CD4-positive, alpha-beta T cell treated with Interleukin-21 for 1 hour (primary cell): Measurements from ENCODE around the gene IGFLR1.
"Not testable (repeated sequence)": the region's sequence is repeated elsewhere in the genome, so short reads cannot be mapped to it uniquely, and the experiment has no call there.

ENCODE experiments used
- DNase-seq: peaks from one replicate; pipeline ENCODE4 v3.0.0-alpha.2; 2020

Gene IGFLR1

DNA sequence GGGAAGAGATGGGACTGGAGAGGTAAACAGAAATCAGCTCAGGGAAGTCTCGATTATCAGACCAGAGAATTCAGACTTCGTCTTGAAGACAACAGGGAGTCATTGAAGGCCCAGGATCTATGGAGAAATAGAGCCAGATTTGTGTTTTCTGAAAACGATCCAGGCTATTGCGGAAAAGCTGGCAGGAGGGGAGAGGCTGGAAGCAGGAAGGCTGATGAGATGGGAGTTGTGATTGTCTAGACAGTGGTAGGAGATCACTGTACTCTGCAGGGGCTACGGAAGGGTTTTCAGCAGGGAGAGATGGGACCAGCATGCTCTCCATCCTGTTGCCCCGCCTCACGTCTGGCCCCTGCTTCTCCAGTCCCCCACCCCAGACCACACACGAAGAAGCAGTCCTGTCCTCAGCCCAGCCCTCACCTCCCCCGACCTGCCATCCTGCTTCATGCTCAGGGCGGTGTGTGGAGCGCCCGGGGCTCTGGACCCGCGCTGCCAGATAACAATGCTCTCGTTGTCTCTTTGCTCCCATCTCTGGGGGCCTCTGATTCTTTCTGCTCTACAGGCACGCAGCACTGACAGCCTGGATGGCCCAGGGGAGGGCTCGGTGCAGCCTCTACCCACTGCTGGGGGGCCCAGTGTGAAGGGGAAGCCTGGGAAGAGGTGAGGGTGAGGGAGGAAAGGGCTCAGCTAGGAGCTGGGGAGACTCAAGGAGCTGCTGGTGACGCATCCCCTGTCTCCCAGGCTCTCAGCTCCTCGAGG lies 35.0 kb upstream of the IGFLR1 start:
- DNase-seq, result no peak

DNA sequence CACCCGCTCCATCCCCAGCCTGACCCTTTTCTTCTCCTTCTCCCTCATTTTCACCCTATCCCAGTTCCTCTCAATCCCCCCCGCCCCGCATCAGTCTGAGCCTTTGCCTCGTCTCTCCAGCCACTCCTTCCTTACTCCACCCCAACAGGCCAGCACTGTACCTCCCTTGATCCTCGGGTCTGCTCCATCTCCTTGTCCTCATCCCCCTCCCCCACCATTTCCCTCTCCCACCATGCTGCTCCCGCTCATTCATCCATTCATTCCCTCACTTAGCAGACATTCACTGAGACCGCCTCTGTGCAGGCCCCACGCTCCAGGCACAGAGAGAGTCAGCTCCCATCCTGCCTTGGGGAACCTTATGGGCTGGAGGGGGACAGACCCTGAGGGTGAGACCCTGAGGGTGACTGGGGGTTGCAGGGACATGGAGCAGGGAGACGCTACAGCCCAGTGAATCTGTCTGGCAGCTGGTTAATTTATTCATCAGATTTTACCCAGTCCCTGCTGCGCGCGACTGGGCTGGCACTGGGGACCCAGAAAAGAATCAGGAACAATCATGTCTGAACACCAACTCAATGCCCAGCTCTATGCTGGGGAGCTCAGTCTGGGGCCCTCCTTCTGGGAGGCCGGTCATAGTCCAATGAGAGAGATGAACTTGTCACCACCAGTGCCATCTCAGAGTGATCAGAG lies 34.0 kb upstream of the IGFLR1 start:
- no peak for DNase-seq

DNA sequence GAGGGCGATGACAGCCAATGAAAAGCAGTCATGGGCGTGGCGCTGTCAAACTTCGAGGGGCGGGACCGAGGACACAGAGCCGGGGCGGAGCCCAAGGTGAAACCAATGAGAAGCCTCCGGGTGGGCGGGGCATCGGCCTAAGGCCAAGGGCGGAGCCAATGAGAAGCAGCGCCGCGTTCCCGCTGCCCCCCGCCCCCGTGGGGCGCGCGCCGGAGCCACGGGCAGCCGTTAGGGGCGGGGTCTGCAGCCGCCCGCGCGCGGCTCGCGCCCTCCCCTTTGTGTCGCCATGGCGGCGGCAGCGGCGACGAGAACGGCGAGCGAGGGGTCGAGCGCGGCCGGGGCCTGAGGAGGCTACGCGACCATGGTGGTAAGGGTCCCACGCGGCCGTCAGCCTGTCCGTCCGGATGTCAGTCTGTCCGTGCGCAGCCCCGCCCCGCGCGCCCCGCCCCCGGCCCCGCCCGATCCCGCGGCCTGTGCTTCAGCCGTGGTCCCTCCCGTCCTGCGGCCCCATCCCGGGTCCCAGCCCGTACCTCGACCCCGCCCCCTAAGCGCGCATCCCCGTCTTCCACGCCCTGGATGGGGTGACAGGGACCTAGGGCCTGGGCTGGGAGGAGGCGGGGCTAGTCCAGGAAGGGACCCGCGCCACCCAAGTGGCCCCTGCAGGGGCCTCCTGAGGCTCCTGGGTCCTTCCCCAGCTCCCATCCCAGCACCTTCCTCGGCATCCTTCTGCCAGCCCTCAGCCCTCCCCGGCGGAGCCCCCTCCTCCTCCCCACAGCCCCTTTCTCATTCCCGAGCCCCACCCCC lies 33.2 kb upstream of the IGFLR1 start, which contains the start of gene ARHGAP33:
TSS of gene ARHGAP33 (plus strand) at position 267 of the 804 bp plus-strand sequence. CDS start at position 362, 95 bp downstream.
- peak; percentile 99 for DNase-seq

DNA sequence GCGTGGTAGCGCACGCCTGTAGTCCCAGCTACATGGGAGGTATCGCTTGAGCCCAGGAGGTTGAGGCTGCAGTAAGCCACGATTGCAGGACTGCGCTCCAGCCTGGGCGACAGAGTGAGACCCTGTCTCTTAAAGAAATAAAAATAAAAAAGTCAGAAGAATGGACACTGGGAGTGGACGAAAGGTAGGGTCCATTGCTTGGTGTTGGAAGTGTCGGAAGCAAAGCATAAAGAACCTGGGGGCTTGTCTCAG lies 32.7 kb upstream of the IGFLR1 start:
- DNase-seq, result no peak

DNA sequence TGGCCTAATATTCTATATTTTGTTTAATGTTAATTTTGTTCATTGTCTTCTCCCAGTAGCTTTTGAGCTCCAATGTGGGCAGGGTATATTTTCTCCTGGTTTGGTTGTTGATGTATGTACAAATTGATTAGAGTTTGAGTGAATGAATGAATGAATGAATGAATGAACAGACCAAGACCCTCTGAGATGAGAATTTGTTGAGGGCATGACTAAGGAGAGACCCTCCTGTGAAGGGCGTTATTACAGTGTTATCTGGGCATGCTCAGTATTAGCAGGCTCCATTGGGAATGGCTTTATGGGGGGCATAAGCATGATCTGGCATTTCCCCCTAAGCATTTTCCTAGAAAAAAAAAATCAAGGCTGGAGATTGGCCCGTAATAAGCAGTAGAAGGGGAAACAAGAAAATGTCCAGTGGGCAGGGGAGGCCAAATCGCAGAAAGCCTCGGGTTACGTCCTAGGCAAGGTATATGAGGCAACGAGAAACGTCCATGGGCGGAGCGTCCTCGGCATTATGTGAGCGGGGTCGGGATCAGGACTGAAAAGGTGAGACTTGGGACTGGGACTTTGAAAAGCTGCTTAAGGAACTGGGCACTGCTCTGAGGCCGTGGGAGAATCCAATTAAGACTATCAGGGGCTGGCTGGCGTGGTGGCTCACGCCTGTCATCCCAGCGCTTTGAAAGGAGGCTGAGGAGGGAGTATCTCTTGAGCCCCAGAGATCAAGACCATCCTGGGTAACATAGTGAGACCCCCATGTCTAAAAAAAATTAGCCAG lies 32.2 kb upstream of the IGFLR1 start:
- DNase-seq, result no peak

DNA sequence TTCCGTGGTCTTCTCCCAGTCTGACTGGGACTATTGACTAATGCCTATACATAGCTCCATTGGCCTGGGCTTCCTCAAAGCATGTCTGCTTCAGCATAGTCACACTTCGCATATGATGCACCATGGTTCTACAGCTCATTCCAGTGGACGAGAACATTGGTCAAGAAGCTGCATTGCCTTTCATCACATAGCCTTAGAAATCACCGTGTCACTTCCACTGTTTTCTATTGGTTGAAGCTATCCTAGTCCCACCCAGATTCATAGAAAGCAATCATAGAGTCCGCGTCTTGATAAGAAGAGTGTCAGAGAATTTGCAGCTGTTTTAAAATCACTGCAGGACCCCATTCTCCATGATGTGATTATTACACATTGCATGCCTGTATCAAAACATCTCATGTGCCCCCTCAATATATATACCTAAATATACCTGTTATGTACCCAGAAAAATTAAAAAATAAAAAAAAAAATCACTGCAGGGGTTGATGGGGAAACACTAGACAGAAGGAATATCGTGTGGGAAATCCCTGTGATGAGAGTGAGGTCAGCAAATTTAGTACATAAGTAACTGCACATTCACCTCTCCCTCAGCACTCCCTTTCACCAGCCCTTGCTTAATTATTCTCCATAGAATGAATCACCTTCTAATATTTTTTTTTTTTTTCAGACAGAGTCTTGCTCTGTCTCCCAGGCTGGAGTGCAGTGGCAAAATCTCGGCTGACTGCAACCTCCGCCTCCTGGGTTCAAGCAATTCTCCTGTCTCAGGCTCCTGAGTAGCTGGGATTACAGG lies 31.0 kb upstream of the IGFLR1 start:
- no peak for DNase-seq

DNA sequence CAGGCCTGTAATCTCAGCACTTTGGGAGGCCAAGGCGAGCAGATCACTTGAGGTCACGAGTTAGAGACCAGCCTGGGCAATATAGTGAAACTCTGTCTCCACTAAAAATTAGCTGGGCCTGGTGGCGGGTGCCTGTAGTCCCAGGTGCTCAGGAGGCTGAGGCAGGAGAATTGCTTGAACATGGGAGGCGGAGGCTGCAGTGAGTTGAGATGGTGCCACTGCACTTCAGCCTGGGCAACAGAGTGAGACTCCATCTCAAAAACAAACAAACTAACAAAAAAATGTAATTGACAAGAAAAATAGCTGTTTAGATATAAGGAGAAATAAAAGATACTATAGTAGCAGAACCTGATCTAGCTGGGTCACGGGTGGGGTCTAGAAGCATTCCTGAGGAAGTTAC lies 30.1 kb upstream of the IGFLR1 start:
- DNase-seq, result not testable (repeated sequence)

DNA sequence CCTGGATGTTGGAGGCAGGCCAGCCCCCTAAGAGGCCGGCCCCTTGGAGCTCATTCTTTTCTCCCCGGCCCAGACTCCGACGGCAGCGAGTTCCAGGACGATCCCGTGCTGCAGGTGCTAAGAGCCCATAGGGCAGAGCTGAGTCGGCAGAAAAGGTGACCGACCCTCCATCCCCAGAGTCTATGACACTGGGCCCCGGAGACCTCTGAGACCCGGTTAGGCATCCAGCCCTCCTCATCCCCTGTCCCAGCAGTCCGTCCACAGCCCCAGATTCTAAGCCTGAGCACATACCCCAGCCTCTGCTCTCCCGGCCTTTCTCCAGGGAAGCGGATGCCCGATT lies 25.8 kb upstream of the IGFLR1 start:
- no peak for DNase-seq

DNA sequence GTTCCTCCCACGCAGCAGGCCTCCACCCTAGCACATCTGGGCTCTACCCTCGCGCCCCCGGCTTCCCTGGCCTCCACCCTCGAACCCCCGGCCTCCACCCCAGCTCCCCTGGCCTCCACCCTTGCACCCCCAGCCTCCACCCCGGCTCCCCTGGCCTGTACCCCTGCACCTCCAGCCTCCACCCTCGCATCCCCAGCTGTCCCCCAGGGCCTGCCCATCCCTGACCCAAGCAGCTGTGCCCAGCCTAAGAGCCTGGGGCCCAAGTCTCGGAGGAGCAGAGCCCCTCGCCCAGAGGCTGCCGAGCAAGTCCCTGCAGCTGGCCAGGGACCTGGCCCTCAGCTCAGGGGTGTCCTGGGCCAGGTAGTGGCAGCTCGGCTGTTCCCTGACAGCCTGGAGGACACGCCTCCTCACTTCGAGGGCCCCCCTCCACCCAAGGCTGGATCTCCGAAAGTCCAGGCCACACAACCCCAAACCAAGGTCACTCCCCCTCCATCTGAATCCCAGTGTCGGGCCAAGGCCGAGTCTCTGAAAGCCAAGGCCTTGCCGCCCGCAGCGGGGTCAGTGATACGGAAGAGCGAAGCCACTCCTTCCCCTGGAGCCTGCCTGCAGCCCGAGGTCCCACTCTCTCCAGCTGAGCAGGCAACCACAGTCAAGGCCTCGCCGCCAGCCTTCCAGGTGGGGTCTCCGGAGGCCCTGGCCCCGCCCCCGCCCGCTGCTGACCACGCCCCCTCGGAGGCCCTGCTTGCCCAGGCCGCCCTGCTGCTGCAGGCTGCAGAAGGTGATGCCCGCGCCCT lies 25.2 kb upstream of the IGFLR1 start:
- no peak for DNase-seq

DNA sequence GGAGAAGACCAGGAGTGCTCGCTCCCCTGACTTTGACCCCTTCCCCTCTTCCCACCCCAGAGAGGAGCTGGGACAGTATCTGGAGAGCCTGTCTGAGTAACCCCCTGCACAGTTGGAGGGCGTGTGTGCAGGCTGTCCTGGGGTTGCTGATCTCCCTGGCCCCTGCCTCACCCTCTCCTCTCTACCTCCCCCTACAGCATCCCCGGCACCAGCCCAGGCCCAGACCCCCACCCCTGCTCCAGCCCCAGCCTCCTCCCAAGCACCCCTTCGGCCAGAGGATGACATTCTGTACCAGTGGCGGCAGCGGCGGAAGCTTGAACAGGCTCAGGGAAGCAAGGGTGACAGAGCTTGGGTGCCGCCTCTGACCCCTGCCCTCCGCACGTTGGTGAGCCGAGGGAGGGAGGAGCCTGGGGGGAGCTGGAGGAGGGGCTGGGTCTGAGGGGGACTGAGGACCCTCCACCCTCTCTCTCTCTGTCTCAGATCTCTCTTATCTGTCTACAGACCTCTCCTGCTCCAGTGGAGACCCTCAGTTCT lies 24.4 kb upstream of the IGFLR1 start:
- no peak for DNase-seq

DNA sequence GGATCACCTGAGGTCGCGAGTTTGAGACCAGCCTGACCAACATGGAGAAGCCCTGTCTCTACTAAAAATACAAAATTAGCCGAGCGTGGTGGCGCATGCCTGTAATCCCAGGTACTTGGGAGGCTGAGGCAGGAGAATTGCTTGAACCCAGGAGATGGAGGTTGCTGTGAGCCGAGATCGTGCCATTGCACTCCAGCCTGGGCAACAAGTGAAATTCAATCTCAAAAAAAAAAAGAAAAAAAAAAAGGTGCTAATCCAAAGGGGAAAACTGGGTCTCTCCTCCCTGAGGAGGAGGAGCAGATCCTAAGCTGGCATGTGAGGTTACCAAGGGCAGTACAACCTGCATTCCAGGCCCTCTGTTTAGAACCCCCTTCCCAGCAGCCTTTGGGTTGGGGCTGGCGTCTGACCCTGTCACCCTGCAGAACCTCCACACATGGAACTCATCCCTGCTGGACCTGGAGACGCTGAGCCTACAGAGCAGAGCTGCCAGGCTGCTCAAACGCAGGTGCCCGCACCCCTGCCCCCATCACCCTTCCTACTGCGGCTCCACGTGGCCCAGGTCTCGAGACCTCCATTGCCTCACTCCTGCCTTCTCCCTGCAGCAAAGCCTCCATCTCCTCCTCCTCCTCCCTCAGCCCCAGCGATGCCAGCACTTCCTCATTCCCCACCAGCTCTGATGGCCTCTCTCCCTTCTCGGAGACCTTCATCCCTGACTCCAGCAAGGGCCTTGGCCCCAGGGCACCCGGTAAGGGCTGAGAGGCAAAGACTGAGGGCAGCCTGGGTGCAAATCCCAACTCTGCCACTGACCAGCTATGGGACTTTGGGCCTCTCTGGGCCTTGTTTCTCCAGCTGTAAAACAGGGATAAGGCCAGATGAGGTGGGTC lies 22.4 kb upstream of the IGFLR1 start:
- DNase-seq, result no peak

DNA sequence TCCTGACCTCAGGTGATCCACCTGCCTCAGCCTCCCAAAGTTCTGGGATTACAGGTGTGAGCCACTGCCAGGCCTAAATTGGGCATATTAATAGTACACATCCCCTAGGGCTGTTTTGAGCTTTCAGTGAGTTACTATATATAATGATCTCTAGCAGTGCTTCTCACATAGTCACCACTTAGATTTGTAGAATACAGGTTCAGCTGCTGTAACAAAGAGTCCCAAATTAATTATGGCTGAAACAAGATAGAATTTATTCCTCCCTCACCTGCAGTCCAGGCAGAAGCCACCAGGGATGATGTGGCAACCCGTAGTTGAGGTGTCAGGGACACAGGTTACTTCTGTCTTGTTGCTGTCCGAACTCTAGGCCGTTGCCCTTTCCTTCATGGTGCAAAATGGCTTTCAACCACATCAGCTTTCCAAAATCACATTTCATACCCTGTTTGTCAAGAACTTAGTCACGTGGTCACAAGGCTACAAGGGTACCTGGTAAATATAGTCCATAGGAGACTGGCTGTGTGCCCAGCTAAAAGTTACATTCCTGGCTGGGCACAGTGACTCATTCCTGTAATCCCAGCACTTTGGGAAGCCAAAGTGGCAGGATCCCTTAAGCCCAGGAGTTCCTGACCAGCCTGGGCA lies 18.6 kb upstream of the IGFLR1 start:
- DNase-seq, result no peak

DNA sequence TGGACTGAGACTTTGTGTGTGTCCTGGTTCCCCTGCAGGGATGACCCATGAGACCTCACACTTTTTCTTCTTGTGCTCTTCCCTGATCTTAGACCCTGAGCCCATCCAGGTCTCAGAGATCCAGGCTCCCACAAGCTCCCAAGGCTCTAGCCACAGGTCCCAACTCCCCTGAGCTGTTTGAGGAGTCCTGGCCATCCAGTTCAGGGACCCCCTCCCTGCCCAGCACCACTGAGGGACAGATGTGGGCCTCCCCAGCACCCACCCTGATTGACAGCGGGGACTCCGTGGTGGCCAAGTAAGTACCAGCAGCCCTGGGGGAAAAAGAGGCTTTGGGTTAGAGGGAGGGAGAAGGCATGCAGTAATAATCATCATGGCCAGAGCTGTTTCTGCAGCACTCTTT lies 17.4 kb upstream of the IGFLR1 start:
- DNase-seq, result no peak

DNA sequence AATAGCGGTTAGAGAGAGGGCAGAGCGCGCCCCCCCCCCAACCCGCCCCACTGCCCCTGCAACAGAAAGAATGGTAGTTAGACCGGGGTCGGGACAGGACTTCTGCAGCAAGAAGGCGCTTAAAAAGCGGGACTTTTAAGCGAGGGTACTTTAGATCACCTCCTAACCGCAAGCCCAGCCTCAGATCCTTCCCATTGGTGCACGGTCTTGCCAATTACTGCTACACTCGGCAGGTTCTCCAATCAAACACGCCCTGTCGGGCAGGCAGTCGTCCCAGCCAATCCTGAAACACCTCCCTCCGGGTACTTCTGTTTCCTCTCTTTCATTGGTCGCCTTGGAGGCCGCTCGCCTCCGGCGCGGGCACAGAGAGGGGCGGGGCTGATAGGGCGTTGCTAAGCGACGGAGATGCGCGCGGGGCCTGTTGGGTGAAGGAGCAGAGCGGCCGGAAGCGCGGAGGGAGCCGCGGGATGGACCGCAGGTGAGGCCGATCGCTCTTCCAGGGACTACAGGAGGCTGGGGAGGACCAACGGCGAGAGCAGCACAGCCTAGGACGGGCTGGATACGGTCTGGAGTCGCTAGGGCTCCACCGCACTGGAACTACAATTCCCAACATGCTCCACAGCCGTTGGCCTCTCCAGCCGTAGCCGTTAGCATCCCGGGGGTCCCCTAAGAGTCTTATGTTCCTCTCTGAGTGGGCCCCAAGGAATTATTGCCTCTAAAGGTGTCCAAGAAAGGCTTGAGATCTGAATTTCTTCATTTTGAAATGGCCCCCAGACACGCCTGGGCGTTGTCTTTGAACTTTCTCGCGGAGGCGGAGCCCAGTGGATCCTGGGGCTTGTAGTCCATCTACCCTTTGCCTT lies 15.7 kb upstream of the IGFLR1 start, which contains the start of gene PROSER3:
TSS of gene PROSER3 (plus strand) at position 428 of the 860 bp plus-strand sequence. CDS start at position 468, 40 bp downstream.
- peak; percentile 100 for DNase-seq

DNA sequence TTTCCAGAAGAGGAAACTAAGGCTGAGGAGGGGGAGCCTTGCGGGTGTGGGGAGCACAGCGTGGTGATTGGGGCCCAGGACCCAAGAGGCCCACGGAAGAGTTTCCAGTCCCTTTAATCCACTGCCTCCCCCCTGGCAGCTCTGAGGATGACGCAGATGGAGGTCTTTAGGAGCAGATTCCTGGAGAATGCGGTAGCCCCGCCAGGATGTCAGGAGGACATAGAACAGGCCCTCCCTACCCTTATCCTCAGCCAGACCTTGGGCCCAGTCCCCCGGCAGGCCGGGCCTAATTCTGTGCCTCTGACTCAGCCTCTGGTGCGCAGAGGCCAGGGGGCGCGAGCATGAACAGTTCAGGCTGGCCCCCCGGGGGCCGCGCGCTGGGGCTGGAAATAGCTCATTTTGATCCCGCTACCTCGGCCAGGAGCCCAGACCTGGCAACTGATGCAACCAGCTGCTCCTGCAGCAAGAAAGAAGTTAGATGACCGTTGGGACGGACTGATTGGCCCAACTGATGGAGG lies 15.0 kb upstream of the IGFLR1 start:
- DNase-seq, result no peak

DNA sequence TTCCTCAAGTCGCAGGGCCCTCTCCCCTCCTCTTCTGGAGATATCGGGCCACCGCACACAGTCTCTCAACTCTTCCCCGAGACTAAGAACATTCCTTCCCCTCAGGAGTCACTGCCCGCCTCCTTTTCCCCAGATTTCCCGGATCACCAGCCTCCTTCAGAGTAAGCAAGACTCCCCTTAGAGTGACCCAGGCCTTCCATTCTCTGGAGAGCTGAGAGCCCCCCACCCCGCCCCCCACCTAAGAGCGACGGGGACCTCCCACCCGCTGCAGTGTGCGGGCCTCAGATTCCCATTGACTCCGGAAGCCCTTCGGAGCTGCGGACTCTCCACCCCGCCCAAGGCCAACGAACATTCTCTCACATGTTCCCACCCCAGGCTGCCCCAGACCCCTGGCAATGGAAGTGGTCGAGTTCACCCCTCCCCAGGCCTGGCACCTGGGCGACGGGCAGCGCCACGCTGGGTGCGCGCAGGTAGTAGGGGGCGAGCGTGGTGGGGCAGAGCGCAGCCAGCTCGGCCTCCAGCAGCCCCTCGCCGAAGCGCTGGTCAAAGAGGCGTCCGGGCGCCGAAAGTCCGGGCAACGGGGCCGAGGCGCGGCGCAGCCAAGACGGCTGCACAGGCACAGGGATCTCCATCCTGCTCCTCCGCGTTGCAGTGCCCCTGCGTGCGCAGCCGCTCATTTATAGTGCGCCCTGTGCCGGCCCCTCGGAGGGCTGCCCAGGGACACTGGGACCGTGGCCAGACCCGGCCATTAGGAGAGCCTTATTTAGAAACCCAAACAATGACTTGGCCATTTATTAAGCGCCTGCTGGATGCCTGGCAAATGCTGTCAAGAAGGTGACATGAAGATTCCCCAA lies 14.4 kb upstream of the IGFLR1 start, which contains the start of gene HSPB6:
TSS of gene HSPB6 (minus strand) at position 653 of the 854 bp plus-strand sequence. CDS start at position 632, 21 bp downstream.
- no peak for DNase-seq
